Loucy (cell line): ENCODE measurements around the gene KCNQ2.

Experiments used
- H2AFZ ChIP-seq: fragments of 200-600 bp; sonication (generic); 2 replicates; pipeline ENCODE4 v1.6.0; 2016; ENCODE audit warnings: antibody characterized with exemption, mild to moderate bottlenecking, low read length, moderate library complexity
- H3F3A ChIP-seq: fragments of 200-600 bp; 2 replicates; pipeline ENCODE4 v1.6.0; 2016; ENCODE audit warnings: antibody characterized with exemption, low read depth, mild to moderate bottlenecking
- H3K27me3 ChIP-seq: fragments of 200-600 bp; sonication (generic); 2 replicates; pipeline ENCODE4 v1.6.1; 2014; ENCODE audit warnings: low read length, mild to moderate bottlenecking; ENCODE audit not compliant: insufficient read depth, poor library complexity, severe bottlenecking
- H3K36me3 ChIP-seq: fragments of 200-600 bp; sonication (generic); 2 replicates; pipeline ENCODE4 v1.6.1; 2016; ENCODE audit warnings: low read length; ENCODE audit not compliant: insufficient read depth
- H3K4me1 ChIP-seq: fragments of 200-600 bp; sonication (generic); 2 replicates; pipeline ENCODE4 v1.5.1; 2014; ENCODE audit warnings: low read length, mild to moderate bottlenecking; ENCODE audit not compliant: insufficient read depth, poor library complexity, severe bottlenecking
- H3K4me2 ChIP-seq: fragments of 200-600 bp; sonication (generic); 2 replicates; pipeline ENCODE4 v1.6.0; 2014; ENCODE audit warnings: antibody characterized with exemption, low read length, low read depth, mild to moderate bottlenecking; ENCODE audit not compliant: poor library complexity, severe bottlenecking
- H3K4me3 ChIP-seq: fragments of 200-600 bp; sonication (generic); 2 replicates; pipeline ENCODE4 v1.5.1; 2014; ENCODE audit warnings: low read length, mild to moderate bottlenecking, mixed read lengths; ENCODE audit not compliant: poor library complexity, severe bottlenecking
- H3K79me2 ChIP-seq: fragments of 200-600 bp; sonication (generic); 2 replicates; pipeline ENCODE4 v1.6.1; 2014; ENCODE audit warnings: low read length; ENCODE audit not compliant: insufficient read depth
- H3K9ac ChIP-seq: fragments of 200-600 bp; sonication (generic); 2 replicates; pipeline ENCODE4 v1.6.0; 2014; ENCODE audit warnings: mild to moderate bottlenecking, low read depth, low read length, moderate library complexity; ENCODE audit not compliant: poor library complexity, severe bottlenecking
- H3K9me2 ChIP-seq: fragments of 200-600 bp; sonication (generic); replicated peaks from 2 replicates; pipeline ENCODE4 v1.6.1; 2016; ENCODE audit warnings: low read depth, low read length, mixed read lengths
- H3K9me3 ChIP-seq: fragments of 200-600 bp; sonication (generic); 2 replicates; pipeline ENCODE4 v1.6.1; 2014; ENCODE audit warnings: mild to moderate bottlenecking, antibody characterized with exemption, low read length, low read depth; ENCODE audit not compliant: insufficient read depth
- H4K20me1 ChIP-seq: fragments of 200-600 bp; sonication (generic); 2 replicates; pipeline ENCODE4 v1.6.0; 2014; ENCODE audit warnings: antibody characterized with exemption, low read length, mild to moderate bottlenecking; ENCODE audit not compliant: insufficient read depth, poor library complexity, severe bottlenecking
- EZH2phosphoT487 ChIP-seq: fragments of 200-600 bp; IDR thresholded peaks from 2 replicates; pipeline ENCODE4 v1.6.1; 2018; ENCODE audit warnings: antibody characterized with exemption, mild to moderate bottlenecking, moderate library complexity, borderline replicate concordance
- TF ChIP-seq, protein P1 (sequence below): fragments of 200-600 bp; sonication (generic); conservative IDR thresholded peaks from 2 replicates; pipeline ENCODE4 v1.5.1; 2014; ENCODE audit warnings: mild to moderate bottlenecking, antibody characterized with exemption, low read length

KCNQ2 gene

GRCh38 chr20:63375438-63375837 is 97.0 kb downstream of the KCNQ2 start:
- Histone ChIP-seq H3K79me2 (no peaks in the 10 kb centered on the region), H3K36me3 (no peaks in the 10 kb centered on the region), H3K9me3 (no peaks in the 10 kb centered on the region), H3K27me3 (no peaks in the 10 kb centered on the region), H3F3A (no peaks in the 10 kb centered on the region), H3K4me2 (no peak overlapping the region), H3K4me3 (no peak overlapping the region), H4K20me1 (no peaks in the 10 kb centered on the region), H3K9ac (no peak overlapping the region), H2AFZ (no peak overlapping the region), H3K4me1 (no peaks in the 10 kb centered on the region), H3K9me2 (no peaks in the 10 kb centered on the region)
- TF ChIP-seq, protein P1, sequence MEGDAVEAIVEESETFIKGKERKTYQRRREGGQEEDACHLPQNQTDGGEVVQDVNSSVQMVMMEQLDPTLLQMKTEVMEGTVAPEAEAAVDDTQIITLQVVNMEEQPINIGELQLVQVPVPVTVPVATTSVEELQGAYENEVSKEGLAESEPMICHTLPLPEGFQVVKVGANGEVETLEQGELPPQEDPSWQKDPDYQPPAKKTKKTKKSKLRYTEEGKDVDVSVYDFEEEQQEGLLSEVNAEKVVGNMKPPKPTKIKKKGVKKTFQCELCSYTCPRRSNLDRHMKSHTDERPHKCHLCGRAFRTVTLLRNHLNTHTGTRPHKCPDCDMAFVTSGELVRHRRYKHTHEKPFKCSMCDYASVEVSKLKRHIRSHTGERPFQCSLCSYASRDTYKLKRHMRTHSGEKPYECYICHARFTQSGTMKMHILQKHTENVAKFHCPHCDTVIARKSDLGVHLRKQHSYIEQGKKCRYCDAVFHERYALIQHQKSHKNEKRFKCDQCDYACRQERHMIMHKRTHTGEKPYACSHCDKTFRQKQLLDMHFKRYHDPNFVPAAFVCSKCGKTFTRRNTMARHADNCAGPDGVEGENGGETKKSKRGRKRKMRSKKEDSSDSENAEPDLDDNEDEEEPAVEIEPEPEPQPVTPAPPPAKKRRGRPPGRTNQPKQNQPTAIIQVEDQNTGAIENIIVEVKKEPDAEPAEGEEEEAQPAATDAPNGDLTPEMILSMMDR: no peak
- TF ChIP-seq EZH2phosphoT487: no peak

- Histone ChIP-seq H3K9me3 (no peaks in the 10 kb centered on the region), H3K36me3 (no peaks in the 10 kb centered on the region), H3K4me1 (no peaks in the 10 kb centered on the region), H3K9ac (no peak overlapping the region), H3K4me3 (no peak overlapping the region), H3K27me3 (no peaks in the 10 kb centered on the region), H3K79me2 (no peaks in the 10 kb centered on the region), H3K4me2 (no peak overlapping the region), H3K9me2 (no peaks in the 10 kb centered on the region), H2AFZ (no peak overlapping the region), H3F3A (no peaks in the 10 kb centered on the region), H4K20me1 (no peaks in the 10 kb centered on the region)
- TF ChIP-seq, protein P1: no peak
Observed at GRCh38 chr20:63374504-63374903, 98.0 kb downstream of the KCNQ2 start.

- Histone ChIP-seq H3F3A (no peaks in the 10 kb centered on the region), H4K20me1 (no peaks in the 10 kb centered on the region), H3K9ac (no peak overlapping the region), H3K4me3 (no peak overlapping the region), H3K27me3 (no peaks in the 10 kb centered on the region), H2AFZ (no peak overlapping the region), H3K9me3 (no peaks in the 10 kb centered on the region), H3K4me2 (no peak overlapping the region), H3K79me2 (no peaks in the 10 kb centered on the region), H3K4me1 (no peaks in the 10 kb centered on the region), H3K9me2 (no peaks in the 10 kb centered on the region), H3K36me3 (no peaks in the 10 kb centered on the region)
- no peak for TF ChIP-seq EZH2phosphoT487
- TF ChIP-seq, protein P1: no peak
Observed at GRCh38 chr20:63373996-63374395, 98.5 kb downstream of the KCNQ2 start.
